H1 (cell line): ENCODE results near the gene CLCA4. TPM values are rescaled to one million over a fixed set of nuclear protein-coding genes. Genes with fewer than 3 reads are reported as not detected.

Source experiments
- BRCA1 ChIP-seq: IDR thresholded peaks from 2 replicates; pipeline ENCODE4 v1.6.1; 2012; ENCODE audit warnings: low read depth, low read length, improper control_type of control experiment
- CHD1 ChIP-seq: IDR thresholded peaks from 2 replicates; pipeline ENCODE4 v1.6.1; 2012; ENCODE audit warnings: low read depth, low read length, improper control_type of control experiment
- EGR1 ChIP-seq: IDR thresholded peaks from 2 replicates; pipeline ENCODE4 v1.6.1; 2011; ENCODE audit warnings: low read depth, low read length, borderline replicate concordance
- FOSL1 ChIP-seq: IDR thresholded peaks from 2 replicates; pipeline ENCODE4 v1.6.1; 2011; ENCODE audit warnings: mild to moderate bottlenecking, low read depth, low read length, moderate library complexity; ENCODE audit not compliant: insufficient read depth
- GTF2F1 ChIP-seq: IDR thresholded peaks from 2 replicates; pipeline ENCODE4 v1.6.1; 2012; ENCODE audit warnings: low read depth, low read length, improper control_type of control experiment, borderline replicate concordance
- JUND ChIP-seq: IDR thresholded peaks from 2 replicates; pipeline ENCODE4 v1.6.1; 2011; ENCODE audit warnings: mild to moderate bottlenecking, improper control_type of control experiment, low read length
- MAFK ChIP-seq: IDR thresholded peaks from 2 replicates; pipeline ENCODE4 v1.6.1; 2012; ENCODE audit warnings: low read depth, mild to moderate bottlenecking, improper control_type of control experiment, low read length
- NANOG ChIP-seq: IDR thresholded peaks from 2 replicates; pipeline ENCODE4 v1.6.1; 2011; ENCODE audit warnings: low read length, low read depth, mild to moderate bottlenecking, inconsistent platforms; ENCODE audit not compliant: insufficient read depth, poor library complexity, severe bottlenecking
- TEAD4 ChIP-seq: IDR thresholded peaks from 2 replicates; pipeline ENCODE4 v1.6.1; 2012; ENCODE audit warnings: low read depth, low read length, inconsistent platforms, mixed read lengths
- polyA plus RNA-seq, 7 experiments: library from polyadenylated mRNA; depleted of rRNA in 3 of 7; stranded (reverse) in 5 of 7; unstranded in 2 of 7; fragments of >200 nt in 5 of 7; fragments of 200-250 nt in 2 of 7; gene quantifications; 1 replicate in 5 of 7; 2 replicates in 1 of 7; 4 replicates in 1 of 7; pipeline versions ENCODE4 v1.2.1 to v1.2.3, GENCODE V29; 2011 to 2013; ENCODE audit warnings: missing spikeins in 2 of 7, mixed read lengths in 2 of 7
- total RNA-seq: library from RNA; stranded (reverse); fragmentation: NEBNext Ultra II Directional; extraction: Animal tissue kit (Norgen Biotek cat#: 25700); gene quantifications from 2 replicates; pipeline ENCODE4 v1.2.1, GENCODE V29; 2021
- TF ChIP-seq, protein P1 (sequence below): IDR thresholded peaks from 2 replicates; pipeline ENCODE4 v1.6.1; 2012; ENCODE audit warnings: low read length, inconsistent platforms

The CLCA4 gene
- total and polyA plus RNA-seq, 2 of the 8 experiments (the other 6 are each of a cell fraction or from before 2014, with no cell fraction given): not detected

DNA sequence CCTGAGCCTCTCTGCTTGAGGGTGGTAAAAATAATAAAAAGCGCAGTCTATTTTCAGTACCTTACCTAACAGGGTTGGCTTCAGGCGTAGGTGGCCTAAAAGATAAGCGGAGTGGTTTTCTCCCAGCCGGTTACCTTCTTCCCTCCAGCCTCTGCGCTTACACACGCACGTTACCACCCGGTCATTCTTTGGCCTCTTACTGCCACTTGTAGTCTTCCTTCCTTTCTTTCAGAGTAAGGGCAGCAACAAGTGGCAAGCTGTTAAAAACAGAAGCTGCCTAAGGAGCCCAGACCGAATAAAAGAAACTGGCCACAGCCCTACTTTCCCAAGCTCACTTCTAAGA lies 42.8 kb upstream of the CLCA4 start (continued):
- TF ChIP-seq, protein P1, sequence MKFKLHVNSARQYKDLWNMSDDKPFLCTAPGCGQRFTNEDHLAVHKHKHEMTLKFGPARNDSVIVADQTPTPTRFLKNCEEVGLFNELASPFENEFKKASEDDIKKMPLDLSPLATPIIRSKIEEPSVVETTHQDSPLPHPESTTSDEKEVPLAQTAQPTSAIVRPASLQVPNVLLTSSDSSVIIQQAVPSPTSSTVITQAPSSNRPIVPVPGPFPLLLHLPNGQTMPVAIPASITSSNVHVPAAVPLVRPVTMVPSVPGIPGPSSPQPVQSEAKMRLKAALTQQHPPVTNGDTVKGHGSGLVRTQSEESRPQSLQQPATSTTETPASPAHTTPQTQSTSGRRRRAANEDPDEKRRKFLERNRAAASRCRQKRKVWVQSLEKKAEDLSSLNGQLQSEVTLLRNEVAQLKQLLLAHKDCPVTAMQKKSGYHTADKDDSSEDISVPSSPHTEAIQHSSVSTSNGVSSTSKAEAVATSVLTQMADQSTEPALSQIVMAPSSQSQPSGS: no peak
- no peak for TF ChIP-seq GTF2F1
- TF ChIP-seq EGR1: no peak
- no peak for TF ChIP-seq CHD1
- no peak for TF ChIP-seq JUND
- TF ChIP-seq FOSL1: no peak
- TF ChIP-seq NANOG: no peak
- no peak for TF ChIP-seq MAFK
- TF ChIP-seq BRCA1: no peak
- no peak for TF ChIP-seq TEAD4
